ENCODE results near the gene SP9. TPM values are rescaled to one million over a fixed set of nuclear protein-coding genes. Genes with fewer than 3 reads are reported as not detected.
A peak's percentile ranks its signal among the peaks of the same experiment; 100 is the strongest.

Gene SP9
- total RNA-seq, 4 donors from 2014 or later = not detected

- TF ChIP-seq CTCF (IDR thresholded peaks at IDR 0.05) (no peak), POLR2A (IDR thresholded peaks at IDR 0.05) (no peak)
- Histone ChIP-seq H3K4me3 (no peak overlapping the region), H3K4me1 (peaks cover 0 to 18% of the 10 kb centered on the region in 2 donors), H3K27ac (no peak overlapping the region), H3K27me3 (peaks cover 67 to 92% of the 10 kb centered on the region in 2 donors), H3K9me3 (no peaks in the 10 kb centered on the region), H3K36me3 (no peaks in the 10 kb centered on the region)
- intact Hi-C loops (cut with DNase I; ENCODE audit: low total_unique reads) = no loop called here
- no peak for DNase-seq
Observed at GRCh38 chr2:174333017-174333371, 1.8 kb upstream of the SP9 start.

- DNase-seq = no peak
- no peaks in the 10 kb centered on the region for H3K9me3 ChIP-seq
- H3K36me3 ChIP-seq = no peaks in the 10 kb centered on the region
- peaks cover 0 to 18% of the 10 kb centered on the region in 2 donors for H3K4me1 ChIP-seq
- TF ChIP-seq CTCF (IDR thresholded peaks at IDR 0.05) = no peak
- no peak for TF ChIP-seq POLR2A (IDR thresholded peaks at IDR 0.05)
- no peak overlapping the region for H3K4me3 ChIP-seq
- peaks cover 72 to 92% of the 10 kb centered on the region in 2 donors for H3K27me3 ChIP-seq
- H3K27ac ChIP-seq = no peak overlapping the region
- intact Hi-C loops (cut with DNase I; ENCODE audit: low total_unique reads) = no loop called here
Observed at GRCh38 chr2:174333372-174334277, 1.1 kb upstream of the SP9 start.

- Histone ChIP-seq H3K4me3 (no peak overlapping the region), H3K27ac (no peak overlapping the region), H3K9me3 (no peaks in the 10 kb centered on the region), H3K36me3 (no peaks in the 10 kb centered on the region), H3K4me1 (peaks cover 0 to 18% of the 10 kb centered on the region in 2 donors), H3K27me3 (peaks cover 77 to 92% of the 10 kb centered on the region in 2 donors)
- intact Hi-C loops (cut with DNase I; ENCODE audit: low total_unique reads) = no loop called here
- DNase-seq = no peak
- TF ChIP-seq CTCF (IDR thresholded peaks at IDR 0.05) (no peak), POLR2A (IDR thresholded peaks at IDR 0.05) (no peak)
Observed at GRCh38 chr2:174334278-174334715, 457 bp upstream of the SP9 start.

GRCh38 chr2:174335254-174335987 is 667 bp downstream of the SP9 start:
- Histone ChIP-seq H3K9me3 (no peaks in the 10 kb centered on the region), H3K36me3 (no peaks in the 10 kb centered on the region), H3K27ac (no peak overlapping the region), H3K27me3 (peaks cover 81 to 90% of the 10 kb centered on the region in 2 donors), H3K4me3 (peak overlapping the region in 1 of 2 donors; percentile 9), H3K4me1 (peaks cover 0 to 18% of the 10 kb centered on the region in 2 donors)
- DNase-seq = no peak
- no peak for TF ChIP-seq POLR2A (IDR thresholded peaks at IDR 0.05)
- TF ChIP-seq CTCF (IDR thresholded peaks at IDR 0.05) = no peak
- intact Hi-C loops (cut with DNase I; ENCODE audit: low total_unique reads) = no loop called here
